HepG2 (cell line): Measurements from ENCODE around the gene AKR1E2. TPM values are rescaled to one million over a fixed set of nuclear protein-coding genes. Genes with fewer than 3 reads are reported as not detected.

Source experiments
- ATAC-seq: fragments of 200-7000 bp; cut with Tn5 transposase; 3 replicates; pipeline ENCODE4 v1.9.1; 2020; ENCODE audit warnings: mild to moderate bottlenecking, moderate library complexity
- BruUV-seq: library from RNA; stranded (reverse); fragments of 400-500 nt; replicated peaks from 2 replicates; lab custom pipeline; 2021; lab: Mats Ljungman, UMichigan
- CTCF ChIA-PET: fragments of 300-600 bp; formaldehyde crosslinking; extraction: SDS; loops from one replicate; lab custom pipeline; 2021; ENCODE audit warnings: low total read pairs, inconsistent platforms, low intra/inter-chr PET ratio; lab: Yijun Ruan, JAX
- POLR2A ChIA-PET: fragments of 350-600 bp; sonication (Branson Sonifier 250); formaldehyde crosslinking; loops from one replicate; lab custom pipeline; 2020; ENCODE audit warnings: antibody characterized with exemption, inconsistent platforms; lab: Yijun Ruan, JAX
- DNase-seq: peaks from one replicate; pipeline ENCODE4 v3.0.0-alpha.2; 2015; ENCODE audit warnings: low spot score
- FAIRE-seq: peaks from 3 replicates; lab custom pipeline; 2011; peaks lifted over from hg19 to GRCh38; lab: Jason Lieb, UNC
- H2AFZ ChIP-seq: one replicate; pipeline ENCODE4 v1.6.1; 2011; ENCODE audit warnings: low read length, inconsistent platforms
- H3K27ac ChIP-seq: fragments of 300-600 bp; 3 replicates; pipeline ENCODE4 v1.8.0; 2011; ENCODE audit warnings: mixed run types, mild to moderate bottlenecking, mixed read lengths, low read length, inconsistent platforms; ENCODE audit not compliant: insufficient read depth; ENCODE audit errors: extremely low read length
- H3K27me3 ChIP-seq, 2 experiments: fragments of 200-600 bp in 1 of 2; 2 replicates in 1 of 2; 3 replicates in 1 of 2; pipeline versions ENCODE4 v1.6.0 to v1.8.0; 2011; ENCODE audit warnings: low read length in 2 of 2, mild to moderate bottlenecking in 2 of 2, moderate library complexity in 2 of 2, inconsistent platforms in 1 of 2; ENCODE audit not compliant: insufficient read depth in 2 of 2, control insufficient read depth in 1 of 2
- H3K36me3 ChIP-seq, 2 experiments: fragments of 200-600 bp in 1 of 2; replicated peaks in 1 of 2; 2 replicates in 1 of 2; 3 replicates in 1 of 2; pipeline versions ENCODE4 v1.5.1 to v1.8.0; 2011; ENCODE audit warnings: low read length in 2 of 2, inconsistent platforms in 1 of 2; ENCODE audit not compliant: insufficient read depth in 2 of 2, control insufficient read depth in 1 of 2
- H3K4me1 ChIP-seq: 2 replicates; pipeline ENCODE4 v1.5.1; 2012; ENCODE audit warnings: low read length, inconsistent platforms; ENCODE audit not compliant: insufficient read depth
- H3K4me2 ChIP-seq: 2 replicates; pipeline ENCODE4 v1.6.0; 2011; ENCODE audit warnings: low read depth, low read length, inconsistent platforms
- H3K4me3 ChIP-seq, 3 experiments: fragments of 200-600 bp in 1 of 3; sonication (generic), shearing (Covaris generic) in 1 of 3; replicated peaks in 1 of 3; 2 replicates each; pipeline ENCODE4 v1.5.1; 2011 to 2016; ENCODE audit warnings: low read length in 3 of 3, inconsistent platforms in 2 of 3, low read depth in 2 of 3, mild to moderate bottlenecking in 2 of 3, control low read depth in 1 of 3, mixed read lengths in 1 of 3; ENCODE audit not compliant: insufficient read depth in 1 of 3
- H3K79me2 ChIP-seq: one replicate; pipeline ENCODE4 v1.6.1; 2011; ENCODE audit warnings: low read length, inconsistent platforms; ENCODE audit not compliant: insufficient read depth
- H3K9ac ChIP-seq: 2 replicates; pipeline ENCODE4 v1.6.0; 2011; ENCODE audit warnings: mild to moderate bottlenecking, low read depth, low read length, inconsistent platforms; ENCODE audit not compliant: insufficient read depth
- H3K9me3 ChIP-seq: 2 replicates; pipeline ENCODE4 v1.5.1; 2012; ENCODE audit warnings: mild to moderate bottlenecking, low read length
- H4K20me1 ChIP-seq: 2 replicates; pipeline ENCODE4 v1.6.0; 2011; ENCODE audit warnings: inconsistent platforms, mild to moderate bottlenecking, low read length, moderate library complexity; ENCODE audit not compliant: insufficient read depth
- E2F5 ChIP-seq: sonication (generic); formaldehyde crosslinking; conservative IDR thresholded peaks from 2 replicates; pipeline ENCODE4 v1.4.0; 2020; ENCODE audit warnings: missing genetic modification reagents
- ELF1 ChIP-seq: sonication (generic); formaldehyde crosslinking; IDR thresholded peaks from 2 replicates; pipeline ENCODE4 v1.4.0; 2020; ENCODE audit warnings: missing genetic modification reagents
- FOXC1 ChIP-seq: sonication (generic); formaldehyde crosslinking; IDR thresholded peaks from 2 replicates; pipeline ENCODE4 v1.8.0; 2022; ENCODE audit warnings: mild to moderate bottlenecking, missing genetic modification reagents, borderline replicate concordance
- GPN1 ChIP-seq: sonication (generic); formaldehyde crosslinking; IDR thresholded peaks from 2 replicates; pipeline ENCODE4 v1.5.1; 2020; ENCODE audit warnings: missing genetic modification reagents, borderline replicate concordance
- IRX3 ChIP-seq: sonication (generic); formaldehyde crosslinking; IDR thresholded peaks from 2 replicates; pipeline ENCODE4 v1.8.1; 2023; ENCODE audit warnings: mild to moderate bottlenecking, low read depth, missing genetic modification reagents, borderline replicate concordance
- KDM5A ChIP-seq: fragments of 200-600 bp; sonication (generic); IDR thresholded peaks from 2 replicates; pipeline ENCODE4 v1.7.0; 2018; ENCODE audit warnings: antibody characterized with exemption, mild to moderate bottlenecking, low read length, borderline replicate concordance
- MED8 ChIP-seq: sonication (generic); formaldehyde crosslinking; IDR thresholded peaks from 2 replicates; pipeline ENCODE4 v1.8.1; 2023; ENCODE audit warnings: mild to moderate bottlenecking, missing genetic modification reagents; ENCODE audit not compliant: insufficient replicate concordance
- PAWR ChIP-seq: sonication (generic); formaldehyde crosslinking; IDR thresholded peaks from 2 replicates; pipeline ENCODE4 v1.4.0; 2020; ENCODE audit warnings: missing genetic modification reagents, mild to moderate bottlenecking, borderline replicate concordance
- TFE3 ChIP-seq: IDR thresholded peaks from 2 replicates; pipeline ENCODE4 v1.6.1; 2016
- ZNF121 ChIP-seq: sonication (generic); formaldehyde crosslinking; IDR thresholded peaks from 2 replicates; pipeline ENCODE4 v1.5.0; 2020; ENCODE audit warnings: mild to moderate bottlenecking, missing genetic modification reagents
- ZNF7 ChIP-seq: IDR thresholded peaks from 2 replicates; pipeline ENCODE4 v1.6.1; 2016; ENCODE audit warnings: missing biosample characterization, missing genetic modification reagents
- WGBS: methylation state at CpG from one replicate; pipeline ENCODE4 v1.1.6; 2017; ENCODE audit warnings: low lambda C conversion rate; 5-methylcytosine and 5-hydroxymethylcytosine counted together
- in situ Hi-C: cut with HindIII; loops from 2 replicates; pipeline ENCODE4 v1.10.0; 2017; ENCODE audit warnings: low pct_unique_long_range_greater_than_20kb; ENCODE audit not compliant: extremely low pct_ligation_motif_present
- intact Hi-C: fragments of 100-400 bp; cut with micrococcal nuclease; formaldehyde crosslinking; loops from one replicate; pipeline ENCODE4 v1.10.0; 2022; ENCODE audit not compliant: unreplicated experiment
- polyA plus RNA-seq, 8 experiments: library from polyadenylated mRNA; depleted of rRNA in 3 of 8; stranded (reverse) in 7 of 8; unstranded in 1 of 8; fragments of >200 nt; fragmentation: Illumina TruSeq in 4 of 8; extraction: Trizol in 4 of 8; gene quantifications; 2 replicates each; pipeline versions ENCODE4 v1.2.1 to v1.2.3, GENCODE V29; 2011 to 2016; ENCODE audit warnings: low read depth in 4 of 8, missing spikeins in 1 of 8, mixed read lengths in 1 of 8; ENCODE audit not compliant: insufficient read depth in 1 of 8
- total RNA-seq, 5 experiments: library from RNA; depleted of rRNA; stranded (reverse); fragments of >200 nt; fragmentation: Illumina TruSeq; extraction: Trizol; gene quantifications; 2 replicates each; pipeline ENCODE4 v1.2.3, GENCODE V29; 2016; ENCODE audit warnings: low read depth in 1 of 5
- TF ChIP-seq, protein P1 (sequence below): sonication (generic); formaldehyde crosslinking; IDR thresholded peaks from 2 replicates; pipeline ENCODE4 v1.5.0; 2020; ENCODE audit warnings: mild to moderate bottlenecking, missing genetic modification reagents
- TF ChIP-seq, protein P2 (sequence below): sonication (generic); formaldehyde crosslinking; IDR thresholded peaks from 2 replicates; pipeline ENCODE4 v1.4.0; 2020; ENCODE audit warnings: mild to moderate bottlenecking, missing genetic modification reagents

Gene AKR1E2
- total and polyA plus RNA-seq, 2 of the 13 experiments (the other 11 are each of a cell fraction or from before 2014, with no cell fraction given): not detected

DNA sequence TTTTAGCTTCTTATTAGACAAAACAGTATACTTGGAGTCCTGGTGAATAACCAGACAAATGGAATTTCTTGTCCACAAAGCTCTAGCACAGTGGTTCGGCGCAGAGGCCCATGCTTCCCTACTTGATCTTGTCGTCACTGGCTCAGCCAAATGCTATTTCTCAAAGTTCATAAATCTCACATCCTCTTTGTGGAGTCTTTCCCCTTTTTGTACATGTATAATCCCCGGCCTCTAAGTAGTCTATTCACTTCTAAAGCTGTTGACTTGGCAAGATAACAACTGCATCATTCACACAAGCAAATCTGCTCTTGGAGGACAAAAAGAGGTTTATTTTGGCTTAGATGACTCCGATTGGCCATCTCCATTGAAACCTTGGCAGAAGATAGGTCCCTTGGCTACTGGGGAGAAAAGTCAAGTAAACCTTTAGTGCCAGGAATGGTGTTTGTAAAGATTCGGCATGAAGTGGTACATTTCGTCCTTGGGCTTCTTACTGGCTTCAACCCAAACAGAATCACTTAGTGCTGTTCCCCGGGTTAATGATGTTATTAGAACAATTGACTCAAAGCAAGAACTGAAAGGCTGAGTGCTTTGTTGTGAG lies 5.1 kb upstream of the AKR1E2 start:
- BruUV-seq: no TSS peak
- Histone ChIP-seq H3K27me3 (peaks cover 0 to 15% of the 10 kb centered on the region in 2 experiments; a peak in 2 of 5 replicates), H3K79me2 (no peaks in the 10 kb centered on the region), H3K9ac (no peak overlapping the region), H3K9me3 (no peaks in the 10 kb centered on the region), H3K27ac (no peak overlapping the region), H3K36me3 (no peaks in the 10 kb centered on the region), H4K20me1 (no peaks in the 10 kb centered on the region), H2AFZ (no peak overlapping the region), H3K4me3 (no peak overlapping the region), H3K4me2 (no peak overlapping the region), H3K4me1 (no peaks in the 10 kb centered on the region)
- TF ChIP-seq PAWR (no peak), E2F5 (CRISPR knock-in tag) (no peak), IRX3 (CRISPR knock-in tag) (no peak), ZNF121 (CRISPR knock-in tag) (no peak), FOXC1 (CRISPR knock-in tag) (no peak), GPN1 (CRISPR knock-in tag) (no peak), MED8 (CRISPR knock-in tag) (no peak), KDM5A (no peak), TFE3 (no peak), ZNF7 (CRISPR knock-in tag) (no peak), ELF1 (no peak)
- TF ChIP-seq, protein P1, sequence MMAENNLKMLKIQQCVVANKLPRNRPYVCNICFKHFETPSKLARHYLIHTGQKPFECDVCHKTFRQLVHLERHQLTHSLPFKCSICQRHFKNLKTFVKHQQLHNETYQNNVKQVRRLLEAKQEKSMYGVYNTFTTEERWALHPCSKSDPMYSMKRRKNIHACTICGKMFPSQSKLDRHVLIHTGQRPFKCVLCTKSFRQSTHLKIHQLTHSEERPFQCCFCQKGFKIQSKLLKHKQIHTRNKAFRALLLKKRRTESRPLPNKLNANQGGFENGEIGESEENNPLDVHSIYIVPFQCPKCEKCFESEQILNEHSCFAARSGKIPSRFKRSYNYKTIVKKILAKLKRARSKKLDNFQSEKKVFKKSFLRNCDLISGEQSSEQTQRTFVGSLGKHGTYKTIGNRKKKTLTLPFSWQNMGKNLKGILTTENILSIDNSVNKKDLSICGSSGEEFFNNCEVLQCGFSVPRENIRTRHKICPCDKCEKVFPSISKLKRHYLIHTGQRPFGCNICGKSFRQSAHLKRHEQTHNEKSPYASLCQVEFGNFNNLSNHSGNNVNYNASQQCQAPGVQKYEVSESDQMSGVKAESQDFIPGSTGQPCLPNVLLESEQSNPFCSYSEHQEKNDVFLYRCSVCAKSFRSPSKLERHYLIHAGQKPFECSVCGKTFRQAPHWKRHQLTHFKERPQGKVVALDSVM (CRISPR knock-in tag): no peak
- TF ChIP-seq, protein P2, sequence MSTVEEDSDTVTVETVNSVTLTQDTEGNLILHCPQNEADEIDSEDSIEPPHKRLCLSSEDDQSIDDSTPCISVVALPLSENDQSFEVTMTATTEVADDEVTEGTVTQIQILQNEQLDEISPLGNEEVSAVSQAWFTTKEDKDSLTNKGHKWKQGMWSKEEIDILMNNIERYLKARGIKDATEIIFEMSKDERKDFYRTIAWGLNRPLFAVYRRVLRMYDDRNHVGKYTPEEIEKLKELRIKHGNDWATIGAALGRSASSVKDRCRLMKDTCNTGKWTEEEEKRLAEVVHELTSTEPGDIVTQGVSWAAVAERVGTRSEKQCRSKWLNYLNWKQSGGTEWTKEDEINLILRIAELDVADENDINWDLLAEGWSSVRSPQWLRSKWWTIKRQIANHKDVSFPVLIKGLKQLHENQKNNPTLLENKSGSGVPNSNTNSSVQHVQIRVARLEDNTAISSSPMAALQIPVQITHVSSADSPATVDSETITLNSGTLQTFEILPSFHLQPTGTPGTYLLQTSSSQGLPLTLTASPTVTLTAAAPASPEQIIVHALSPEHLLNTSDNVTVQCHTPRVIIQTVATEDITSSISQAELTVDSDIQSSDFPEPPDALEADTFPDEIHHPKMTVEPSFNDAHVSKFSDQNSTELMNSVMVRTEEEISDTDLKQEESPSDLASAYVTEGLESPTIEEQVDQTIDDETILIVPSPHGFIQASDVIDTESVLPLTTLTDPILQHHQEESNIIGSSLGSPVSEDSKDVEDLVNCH: no peak
- FAIRE-seq (no peak), ATAC-seq (no peak), DNase-seq (no peak)
- intact Hi-C loops (no loop called here), in situ Hi-C loops (loop anchor here (10.0 to 25.0 kb wide), 2 partner anchors 614 to 791 kb away; no protein-coding TSS in a partner anchor)
- 19% methylated on average over 8 of the region's 8 CpGs for WGBS
- ChIA-PET POLR2A (no interaction called here), CTCF (no interaction called here)
